Neutrophil (primary cell): ENCODE data around the gene CTDNEP1.

ENCODE experiments used
- H3K27ac ChIP-seq: fragments of 200-600 bp; sonication (generic); 2 replicates; pipeline ENCODE4 v1.5.1; 2016; ENCODE audit warnings: mild to moderate bottlenecking, moderate library complexity
- H3K27me3 ChIP-seq: fragments of 200-600 bp; sonication (generic); 2 replicates; pipeline ENCODE4 v1.6.0; 2016; ENCODE audit warnings: mild to moderate bottlenecking
- H3K36me3 ChIP-seq: fragments of 200-600 bp; sonication (generic); 2 replicates; pipeline ENCODE4 v1.5.1; 2017
- H3K4me1 ChIP-seq, 2 experiments: fragments of 200-600 bp in 1 of 2; sonication (generic) in 1 of 2; 1 replicate in 1 of 2; 2 replicates in 1 of 2; pipeline versions ENCODE4 v1.5.1 to v1.6.1; 2013 to 2016; ENCODE audit warnings: low read depth in 1 of 2, low read length in 1 of 2, mild to moderate bottlenecking in 1 of 2, moderate library complexity in 1 of 2; ENCODE audit not compliant: control insufficient read depth in 1 of 2, insufficient read depth in 1 of 2
- H3K4me3 ChIP-seq, 2 experiments: fragments of 200-600 bp in 1 of 2; sonication (generic) in 1 of 2; 1 replicate in 1 of 2; 2 replicates in 1 of 2; pipeline ENCODE4 v1.5.1; 2013 to 2016; ENCODE audit warnings: low read depth in 1 of 2, low read length in 1 of 2, mild to moderate bottlenecking in 1 of 2, moderate library complexity in 1 of 2
- H3K9me3 ChIP-seq: fragments of 200-600 bp; sonication (generic); 2 replicates; pipeline ENCODE4 v1.5.1; 2016
- CTCF ChIP-seq: fragments of 200-600 bp; sonication (generic); IDR thresholded peaks from 2 replicates; pipeline ENCODE4 v1.5.1; 2016; ENCODE audit warnings: antibody characterized with exemption

Gene CTDNEP1

GRCh38 chr17:7254511-7254910 is 3.0 kb upstream of the CTDNEP1 start:
- Histone ChIP-seq H3K27ac (no peak overlapping the region), H3K4me3 (no peak overlapping the region), H3K9me3 (no peaks in the 10 kb centered on the region), H3K36me3 (peaks cover 22% of the 10 kb centered on the region), H3K27me3 (no peaks in the 10 kb centered on the region), H3K4me1 (peaks cover 24 to 26% of the 10 kb centered on the region in 2 experiments)
- no peak for TF ChIP-seq CTCF

- peaks cover 33% of the 10 kb centered on the region in 2 experiments for H3K4me1 ChIP-seq
- TF ChIP-seq CTCF = no peak
- H3K4me3 ChIP-seq = peak overlapping the region; percentile 68 to 92
- H3K36me3 ChIP-seq = peaks cover 10% of the 10 kb centered on the region
- no peaks in the 10 kb centered on the region for H3K9me3 ChIP-seq
- no peaks in the 10 kb centered on the region for H3K27me3 ChIP-seq
- H3K27ac ChIP-seq = peak overlapping the region; percentile 96
These were observed 1.5 kb upstream of the CTDNEP1 start for GRCh38 chr17:7253082-7253481.

GRCh38 chr17:7252176-7253043 is 876 bp upstream of the CTDNEP1 start, which contains the start of gene ELP5:
Gene ELP5 (plus strand): TSS chr17:7252215. CDS start chr17:7252551, 336 bp downstream.
- peak; percentile 67 for TF ChIP-seq CTCF
- H3K36me3 ChIP-seq = peaks cover 5% of the 10 kb centered on the region
- peaks cover 33% of the 10 kb centered on the region in 2 experiments for H3K4me1 ChIP-seq
- no peaks in the 10 kb centered on the region for H3K27me3 ChIP-seq
- H3K9me3 ChIP-seq = no peaks in the 10 kb centered on the region
- peak within 1 kb of the TSS; percentile 96 for H3K27ac ChIP-seq
- H3K4me3 ChIP-seq = peak within 1 kb of the TSS; percentile 68 to 92

GRCh38 chr17:7250695-7251627 is 573 bp downstream of the CTDNEP1 start:
- H3K4me1 ChIP-seq = peaks cover 33% of the 10 kb centered on the region in 2 experiments
- no peak for TF ChIP-seq CTCF
- H3K9me3 ChIP-seq = no peaks in the 10 kb centered on the region
- H3K27me3 ChIP-seq = no peaks in the 10 kb centered on the region
- peak overlapping the region; percentile 96 for H3K27ac ChIP-seq
- peak overlapping the region; percentile 68 to 92 for H3K4me3 ChIP-seq
- H3K36me3 ChIP-seq = peaks cover 12% of the 10 kb centered on the region

GRCh38 chr17:7249830-7250229 is 1.7 kb downstream of the CTDNEP1 start:
- Histone ChIP-seq H3K4me1 (peaks cover 33% of the 10 kb centered on the region in 2 experiments), H3K27me3 (no peaks in the 10 kb centered on the region), H3K36me3 (peaks cover 20% of the 10 kb centered on the region), H3K4me3 (no peak overlapping the region), H3K9me3 (no peaks in the 10 kb centered on the region), H3K27ac (peak overlapping the region; percentile 96)
- no peak for TF ChIP-seq CTCF
